PC-3 (cell line): ENCODE results near the gene PIGQ.

Experiments
- EZH2 ChIP-seq: fragments of 300-600 bp; sonication (generic); IDR thresholded peaks from one replicate; pipeline ENCODE4 v1.6.1; 2017; ENCODE audit warnings: antibody characterized with exemption, mild to moderate bottlenecking, low read length; ENCODE audit not compliant: unreplicated experiment
- EZH2phosphoT487 ChIP-seq: fragments of 300-600 bp; sonication (generic); IDR thresholded peaks from 2 replicates; pipeline ENCODE4 v1.6.1; 2018; ENCODE audit warnings: mild to moderate bottlenecking, antibody characterized with exemption, low read length, borderline replicate concordance
- TF ChIP-seq, protein P1 (sequence below): fragments of 300-600 bp; sonication (generic); conservative IDR thresholded peaks from 2 replicates; pipeline ENCODE4 v1.5.1; 2017; ENCODE audit warnings: antibody characterized with exemption, low read depth, mild to moderate bottlenecking, low read length

DNA sequence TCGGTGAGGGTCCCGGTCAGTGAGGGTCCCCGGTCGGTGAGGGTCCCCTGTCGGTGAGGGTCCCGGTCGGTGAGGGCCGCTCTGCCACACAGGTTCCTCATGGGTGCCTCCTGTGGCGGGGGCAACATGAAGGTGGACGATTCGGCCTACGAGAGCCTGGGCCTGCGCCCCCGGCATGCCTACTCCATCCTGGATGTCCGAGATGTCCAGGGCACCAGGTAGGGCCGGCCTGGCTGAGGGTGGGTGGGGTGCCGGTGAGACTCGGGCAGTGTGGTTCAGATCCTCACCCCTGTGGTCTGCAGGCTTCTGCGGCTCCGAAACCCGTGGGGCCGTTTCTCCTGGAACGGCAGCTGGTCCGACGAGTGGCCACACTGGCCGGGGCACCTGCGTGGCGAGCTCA lies 18.6 kb upstream of the PIGQ start:
- TF ChIP-seq, protein P1, sequence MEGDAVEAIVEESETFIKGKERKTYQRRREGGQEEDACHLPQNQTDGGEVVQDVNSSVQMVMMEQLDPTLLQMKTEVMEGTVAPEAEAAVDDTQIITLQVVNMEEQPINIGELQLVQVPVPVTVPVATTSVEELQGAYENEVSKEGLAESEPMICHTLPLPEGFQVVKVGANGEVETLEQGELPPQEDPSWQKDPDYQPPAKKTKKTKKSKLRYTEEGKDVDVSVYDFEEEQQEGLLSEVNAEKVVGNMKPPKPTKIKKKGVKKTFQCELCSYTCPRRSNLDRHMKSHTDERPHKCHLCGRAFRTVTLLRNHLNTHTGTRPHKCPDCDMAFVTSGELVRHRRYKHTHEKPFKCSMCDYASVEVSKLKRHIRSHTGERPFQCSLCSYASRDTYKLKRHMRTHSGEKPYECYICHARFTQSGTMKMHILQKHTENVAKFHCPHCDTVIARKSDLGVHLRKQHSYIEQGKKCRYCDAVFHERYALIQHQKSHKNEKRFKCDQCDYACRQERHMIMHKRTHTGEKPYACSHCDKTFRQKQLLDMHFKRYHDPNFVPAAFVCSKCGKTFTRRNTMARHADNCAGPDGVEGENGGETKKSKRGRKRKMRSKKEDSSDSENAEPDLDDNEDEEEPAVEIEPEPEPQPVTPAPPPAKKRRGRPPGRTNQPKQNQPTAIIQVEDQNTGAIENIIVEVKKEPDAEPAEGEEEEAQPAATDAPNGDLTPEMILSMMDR = no peak
- no peak for TF ChIP-seq EZH2
- TF ChIP-seq EZH2phosphoT487 = no peak
